ENCODE data around the gene PNMT. TPM values are rescaled to one million over a fixed set of nuclear protein-coding genes. Genes with fewer than 3 reads are reported as not detected.

Gene PNMT
- polyA plus RNA-seq, 1 donor, result 5.0 TPM

DNA sequence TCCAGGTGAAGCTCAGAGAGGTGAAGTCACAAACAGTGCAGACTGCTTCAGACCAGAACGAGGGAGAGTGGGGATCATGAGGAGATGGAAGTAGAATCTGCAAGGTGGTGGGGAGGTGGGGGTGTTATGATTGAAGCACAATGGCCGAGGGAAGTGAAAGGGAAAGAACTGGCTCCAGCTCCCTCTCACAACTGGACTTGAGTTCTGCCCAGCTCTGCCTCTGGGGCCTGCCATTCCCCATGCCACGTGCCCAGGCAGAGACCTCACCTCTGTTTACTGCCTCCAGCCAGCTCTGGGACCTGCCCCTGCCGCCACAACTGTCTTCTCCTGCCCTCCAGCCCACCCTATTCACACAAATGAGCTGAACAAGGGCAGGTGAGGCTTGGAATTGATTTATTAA, 2.5 kb downstream of the PNMT start:
- DNase-seq, result no peak

GRCh38 chr17:39671651-39672521, 3.6 kb downstream of the PNMT start:
- DNase-seq, result no peak

GRCh38 chr17:39672522-39673334, 4.5 kb downstream of the PNMT start:
- DNase-seq, result no peak

GRCh38 chr17:39673335-39674081, 5.3 kb downstream of the PNMT start:
- no peak for DNase-seq

DNA sequence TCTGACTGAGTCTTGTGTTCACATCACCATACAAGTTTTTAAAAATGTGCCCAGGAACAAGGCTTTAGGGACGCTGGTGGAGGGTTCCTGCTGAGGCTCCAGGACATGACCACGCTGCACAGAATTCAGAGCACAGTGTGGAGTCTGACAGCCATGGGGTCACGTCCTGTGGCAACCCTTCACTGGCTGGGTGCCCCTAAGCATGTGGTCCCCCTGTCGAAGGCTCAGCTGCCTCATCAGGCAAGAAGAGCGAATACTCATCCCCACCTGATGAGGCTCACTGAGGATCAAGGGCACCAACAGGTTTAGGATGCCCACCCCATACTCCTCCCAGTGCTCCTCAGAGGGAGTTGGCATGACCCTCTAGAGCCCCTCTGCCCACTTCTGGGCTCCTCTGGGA, 5.9 kb downstream of the PNMT start:
- no peak for DNase-seq

DNA sequence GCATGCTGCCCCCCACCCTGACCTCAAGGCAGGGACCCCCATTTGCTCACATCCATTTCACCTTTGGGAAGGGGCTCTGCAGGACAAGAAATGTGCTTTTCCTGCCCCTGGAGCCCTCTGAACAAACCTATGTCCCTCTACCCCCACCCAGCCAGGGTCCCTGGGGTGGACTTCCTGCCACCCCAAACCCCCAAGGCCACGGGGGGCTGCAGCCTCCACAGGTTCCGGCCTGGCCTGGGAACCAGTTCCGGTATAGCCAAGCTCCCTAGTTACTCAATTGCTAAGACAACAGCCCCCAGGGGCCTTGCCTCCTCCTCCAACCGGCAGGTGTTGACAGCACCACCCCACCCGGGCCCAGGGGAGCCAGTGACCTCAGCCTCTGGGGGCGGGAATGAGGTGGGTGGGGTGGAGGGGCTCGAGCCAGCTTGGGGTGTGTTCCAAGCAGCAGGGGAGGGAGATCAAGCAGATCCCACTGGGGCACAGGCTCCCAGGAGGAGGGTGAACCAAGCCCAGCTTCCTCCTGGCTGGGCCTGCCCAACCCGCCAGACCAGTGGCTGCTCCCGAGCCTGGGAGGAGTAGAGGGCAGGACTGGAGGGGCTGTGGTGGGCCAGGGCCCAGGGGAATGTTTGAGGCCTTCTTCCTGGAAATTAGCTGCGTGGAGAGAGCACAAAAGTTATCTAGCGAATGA, 6.6 kb downstream of the PNMT start:
- DNase-seq, result no peak

DNA sequence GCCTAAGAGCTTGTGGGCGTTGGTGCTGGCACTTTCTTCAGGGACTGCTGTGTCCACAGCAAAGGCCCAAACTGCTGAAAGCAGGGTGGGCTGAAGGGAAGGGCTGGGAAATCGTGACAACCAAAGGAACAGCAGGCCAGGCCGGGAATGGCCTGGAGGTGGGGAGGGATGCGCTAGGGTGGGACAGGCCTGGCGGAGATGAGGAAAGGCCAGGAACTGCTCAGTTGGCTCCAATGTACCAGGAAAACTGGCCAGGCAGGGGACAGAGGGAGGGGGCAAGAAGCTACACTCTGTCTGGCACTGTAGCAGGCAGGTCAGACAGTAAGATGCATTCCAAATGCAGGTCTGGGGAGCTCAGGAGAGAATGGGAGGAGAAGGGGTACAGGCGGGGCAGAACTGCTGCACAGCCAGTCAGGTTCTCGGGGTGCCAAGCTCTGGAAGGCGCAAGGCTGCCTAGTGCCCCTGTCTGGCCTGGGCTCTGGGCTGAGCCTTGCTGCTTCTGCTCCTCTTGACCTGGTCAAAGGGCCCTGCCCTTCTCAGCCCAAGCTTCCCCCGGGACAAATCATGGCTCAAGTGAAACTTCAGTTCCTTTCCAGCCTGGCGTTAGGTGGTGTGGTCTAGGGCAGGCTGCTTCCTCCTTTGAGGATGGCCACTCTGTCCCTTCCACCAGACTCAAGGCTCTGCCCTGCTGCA, 7.3 kb downstream of the PNMT start:
- no peak for DNase-seq

- no peak for DNase-seq
These were observed 8.1 kb downstream of the PNMT start for GRCh38 chr17:39676198-39676819.

GRCh38 chr17:39677072-39677471, 8.8 kb downstream of the PNMT start:
- no peak for DNase-seq

DNA sequence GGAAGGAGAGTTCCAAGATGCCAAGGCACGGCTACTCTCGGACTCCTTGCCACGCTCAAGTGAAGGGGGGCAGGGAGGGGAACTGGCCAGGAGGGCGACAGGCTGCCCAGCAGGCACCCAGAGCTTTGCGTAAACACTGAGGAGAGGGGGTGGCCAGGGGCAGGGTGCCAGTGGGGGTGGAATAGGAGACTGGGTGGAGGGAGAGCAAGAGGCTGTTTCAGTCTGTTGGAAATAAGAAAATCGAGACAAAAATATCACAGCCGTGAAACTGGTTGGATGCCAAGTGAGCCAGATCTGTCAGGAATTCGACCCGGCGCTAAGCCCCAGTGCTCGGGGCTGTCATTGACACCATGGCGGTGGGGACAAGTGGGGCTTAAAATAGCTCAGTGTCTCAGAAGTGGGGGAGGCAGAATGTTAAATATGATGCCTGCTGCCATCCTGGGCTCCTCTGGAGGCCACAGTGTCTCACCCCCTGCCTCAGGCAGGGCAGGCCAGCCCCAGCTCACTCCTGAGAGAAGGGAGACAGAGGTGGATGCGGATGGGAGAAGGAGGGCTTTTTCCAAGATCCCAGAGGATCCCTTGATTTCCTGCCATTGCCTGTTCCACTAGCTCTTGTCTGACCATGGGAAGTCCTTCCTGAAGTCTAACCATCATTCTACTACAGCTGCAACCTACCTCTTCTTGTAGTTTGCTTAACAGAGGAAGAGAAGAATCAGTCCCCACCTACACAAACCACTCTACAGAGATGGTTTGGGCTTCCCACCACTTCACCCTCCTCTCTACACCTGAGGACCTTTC, 9.5 kb downstream of the PNMT start:
- no peak for DNase-seq

GRCh38 chr17:39678340-39679116, 10.3 kb downstream of the PNMT start:
- DNase-seq, result no peak

GRCh38 chr17:39679521-39680192, 11.4 kb downstream of the PNMT start:
- DNase-seq, result no peak

- DNase-seq, result no peak
These were observed 15.2 kb downstream of the PNMT start for GRCh38 chr17:39683295-39683939.

- DNase-seq, result no peak
These were observed 16.3 kb downstream of the PNMT start for GRCh38 chr17:39684369-39685192.

DNA sequence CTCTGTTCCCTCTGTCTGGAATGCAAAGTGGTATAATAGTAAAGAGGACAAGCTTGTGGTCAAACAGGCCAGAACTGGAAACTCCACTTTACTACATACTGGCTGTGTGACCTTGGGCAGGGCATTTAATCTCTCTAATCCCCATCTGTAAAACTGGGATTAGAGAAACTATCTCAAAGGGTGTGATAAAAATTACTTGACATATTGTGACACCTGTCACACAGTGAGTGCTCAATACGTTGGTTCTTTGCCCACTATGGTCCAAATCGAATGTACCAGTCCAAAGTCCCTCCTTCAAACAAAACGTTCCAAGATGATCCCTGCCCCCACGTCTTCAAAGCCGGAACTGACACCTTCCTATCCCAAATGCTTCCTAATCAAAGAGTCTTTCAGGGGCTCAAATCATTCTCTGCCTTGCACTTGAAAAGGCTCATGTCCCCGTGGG, 18.9 kb downstream of the PNMT start:
- DNase-seq, result no peak

- peak; percentile 91 for DNase-seq
These were observed 19.6 kb downstream of the PNMT start, which contains the start of gene PGAP3 for GRCh38 chr17:39687546-39688474. TSS of gene PGAP3 (minus strand) at chr17:39688057. CDS start at chr17:39688014, 43 bp downstream.
